22Rv1 (cell line): ENCODE measurements around the gene ATG4C.
"Not testable (repeated sequence)": the region's sequence is repeated elsewhere in the genome, so short reads cannot be mapped to it uniquely, and the experiment has no call there.

Source experiments
- H3K27ac ChIP-seq: fragments of 450-650 bp; 2 replicates; pipeline ENCODE4 v1.5.1; 2017
- CTCF ChIP-seq: fragments of 450-650 bp; IDR thresholded peaks from 2 replicates; pipeline ENCODE4 v1.5.1; 2017; ENCODE audit warnings: mild to moderate bottlenecking
- ZFX ChIP-seq: fragments of 450-650 bp; IDR thresholded peaks from 2 replicates; pipeline ENCODE4 v1.6.1; 2017; ENCODE audit warnings: antibody characterized with exemption, borderline replicate concordance

The ATG4C gene

DNA sequence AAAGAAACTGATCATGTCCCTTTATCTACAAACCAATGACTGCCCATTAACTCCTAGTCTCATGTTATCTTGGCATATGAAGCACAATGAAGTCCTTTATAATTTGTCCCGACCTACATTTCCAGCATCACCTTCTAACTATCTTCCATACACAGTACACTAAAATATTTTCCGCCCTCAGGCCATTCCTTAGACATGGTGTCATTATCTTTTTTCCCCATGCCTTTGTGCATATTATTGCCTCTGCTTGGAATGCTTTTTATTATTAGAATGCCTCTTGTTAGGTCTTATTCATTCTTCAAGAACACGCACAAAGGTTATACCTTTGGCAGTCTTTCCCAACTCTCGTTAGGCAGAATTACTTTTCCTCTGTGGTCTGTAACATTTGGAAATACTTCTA lies 39.6 kb downstream of the ATG4C start:
- no peak overlapping the region for H3K27ac ChIP-seq
- TF ChIP-seq CTCF (no peak), ZFX (no peak)

GRCh38 chr1:62826901-62827300 lies 43.0 kb downstream of the ATG4C start:
- H3K27ac ChIP-seq, result no peak overlapping the region
- no peak for TF ChIP-seq ZFX
- TF ChIP-seq CTCF, result no peak

- H3K27ac ChIP-seq, result not testable (repeated sequence)
These were observed 43.9 kb downstream of the ATG4C start for GRCh38 chr1:62827786-62828185.

DNA sequence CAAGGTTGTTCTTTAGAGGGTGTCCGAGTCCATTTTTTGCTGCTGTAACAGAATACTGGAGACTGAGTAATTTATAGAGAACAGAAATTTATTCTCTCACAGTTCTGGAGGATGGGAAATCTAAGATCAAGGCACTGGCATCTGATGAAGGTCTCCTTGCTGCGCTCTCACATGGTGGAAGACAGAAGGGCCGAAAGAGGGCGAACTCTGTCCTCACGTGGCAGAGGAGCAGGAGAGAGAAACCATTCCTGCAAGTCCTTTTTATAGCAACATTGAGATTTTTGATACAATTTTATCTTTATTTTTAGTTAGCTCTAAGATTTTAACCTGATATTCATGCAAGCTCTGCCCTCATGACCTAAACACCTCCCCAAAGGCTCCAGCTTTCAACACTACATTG lies 48.3 kb downstream of the ATG4C start:
- no peak overlapping the region for H3K27ac ChIP-seq
- TF ChIP-seq ZFX (no peak), CTCF (no peak)

- no peak for TF ChIP-seq ZFX
- no peak for TF ChIP-seq CTCF
- H3K27ac ChIP-seq, result no peak overlapping the region
These were observed 49.6 kb downstream of the ATG4C start for GRCh38 chr1:62833529-62833928.

GRCh38 chr1:62834400-62834961 lies 50.5 kb downstream of the ATG4C start:
- no peak overlapping the region for H3K27ac ChIP-seq
- TF ChIP-seq CTCF (no peak), ZFX (no peak)

GRCh38 chr1:62836856-62837540 lies 53.1 kb downstream of the ATG4C start:
- no peak overlapping the region for H3K27ac ChIP-seq
- TF ChIP-seq CTCF, result no peak
- no peak for TF ChIP-seq ZFX

- no peak for TF ChIP-seq CTCF
- no peak for TF ChIP-seq ZFX
- no peak overlapping the region for H3K27ac ChIP-seq
These were observed 56.6 kb downstream of the ATG4C start for GRCh38 chr1:62840555-62840954.
